GM21528 (cell line): Measurements from ENCODE around the gene DTNB.
"Not testable (repeated sequence)": the region's sequence is repeated elsewhere in the genome, so short reads cannot be mapped to it uniquely, and the experiment has no call there.

Experiments used
- ATAC-seq: cut with Tn5 transposase; IDR thresholded peaks from one replicate; pipeline ENCODE4 v1.9.1; 2021; ENCODE audit warnings: mild to moderate bottlenecking, moderate library complexity; ENCODE audit not compliant: unreplicated experiment, low FRiP score

The DTNB gene

GRCh38 chr2:25431604-25432003 is 241.8 kb downstream of the DTNB start:
- ATAC-seq: peak; percentile 46

- no peak for ATAC-seq
Observed at GRCh38 chr2:25430556-25430955, 242.8 kb downstream of the DTNB start.

DNA sequence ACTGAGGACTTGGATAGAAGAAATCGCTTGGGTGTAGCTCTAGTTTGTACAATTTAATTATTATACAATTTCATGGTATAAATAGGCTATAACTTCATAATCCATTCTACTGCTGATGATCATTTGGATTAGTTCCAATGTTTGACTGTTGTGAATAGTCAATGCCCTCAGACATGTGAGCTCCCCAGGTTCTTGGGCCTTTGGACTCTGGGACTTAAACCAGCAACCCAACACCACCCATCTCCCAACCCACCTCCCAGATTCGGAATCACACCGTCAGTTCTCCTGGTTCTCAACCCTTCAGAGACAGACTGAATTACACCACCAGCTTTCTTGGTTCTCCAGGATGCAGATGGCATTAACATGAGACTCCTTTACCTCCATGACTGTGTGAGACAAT is 247.1 kb downstream of the DTNB start:
- ATAC-seq: no peak

DNA sequence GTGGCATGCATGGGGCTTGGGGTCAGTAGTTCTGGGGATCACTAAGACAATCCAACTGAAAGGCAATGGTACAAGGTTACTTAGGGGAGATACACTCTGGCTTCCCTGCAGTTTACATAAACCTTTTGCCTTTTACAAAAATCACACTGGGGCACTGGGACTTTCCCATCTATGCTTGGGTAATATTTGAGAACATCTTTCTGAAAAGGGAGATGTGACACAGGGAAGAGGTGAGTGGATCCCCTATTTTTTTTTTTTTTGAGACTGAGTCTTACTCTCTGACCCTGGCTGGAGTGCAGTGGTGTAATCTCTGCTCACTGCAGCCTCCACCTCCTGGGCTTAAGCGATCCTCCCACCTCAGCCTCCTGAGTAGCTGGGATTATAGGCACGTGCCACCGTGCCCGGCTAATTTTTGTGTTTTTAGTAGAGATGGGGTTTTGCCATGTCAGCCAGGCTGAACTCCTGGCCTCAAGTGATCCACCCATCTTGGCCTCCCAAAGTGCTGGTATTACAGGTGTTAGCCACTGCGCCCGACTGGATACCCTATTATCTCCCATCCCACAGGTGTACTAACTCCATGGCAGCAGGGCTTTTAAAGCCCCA is 248.8 kb downstream of the DTNB start:
- no peak for ATAC-seq

GRCh38 chr2:25421820-25422411 is 251.5 kb downstream of the DTNB start:
- peak; percentile 29 for ATAC-seq

DNA sequence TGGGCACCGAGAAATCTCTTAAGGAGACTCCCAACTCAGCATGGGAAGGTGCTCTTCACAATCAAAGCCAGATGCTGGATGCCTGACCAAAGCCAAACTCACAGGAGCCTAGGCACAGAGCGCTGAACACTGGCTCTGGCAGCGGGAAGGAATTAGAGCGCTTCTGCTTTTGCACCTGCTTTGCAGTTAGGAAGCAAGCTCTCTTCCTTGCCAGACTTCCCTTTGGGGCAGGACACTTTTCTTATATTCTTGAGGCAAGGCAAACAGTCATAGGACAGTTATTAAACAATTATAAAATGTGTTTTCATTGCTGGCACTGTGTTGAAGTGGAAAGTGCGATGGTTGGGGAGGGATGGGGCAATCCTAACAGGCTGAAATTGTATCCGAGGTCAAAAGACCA is 252.1 kb downstream of the DTNB start:
- no peak for ATAC-seq

DNA sequence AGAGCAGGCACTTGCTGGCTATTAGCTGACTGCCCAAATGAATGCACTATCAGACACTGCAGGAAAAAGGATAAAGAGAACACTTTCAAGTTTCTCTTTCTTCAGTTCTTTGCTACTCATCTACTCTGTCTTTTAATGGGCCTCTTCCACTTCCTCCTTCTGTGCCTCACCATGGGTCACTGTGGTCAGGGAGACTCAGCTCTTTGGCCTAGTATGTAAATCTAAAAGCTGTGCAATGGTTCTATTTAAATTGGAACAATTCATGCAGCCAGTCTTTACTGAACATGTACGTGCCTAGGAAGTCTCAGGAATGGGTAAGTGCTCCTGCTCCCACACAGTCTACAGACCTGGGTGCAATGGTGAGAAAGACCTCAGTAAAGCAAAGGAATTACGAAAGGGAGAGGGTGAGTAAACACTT is 252.5 kb downstream of the DTNB start:
- ATAC-seq: no peak

DNA sequence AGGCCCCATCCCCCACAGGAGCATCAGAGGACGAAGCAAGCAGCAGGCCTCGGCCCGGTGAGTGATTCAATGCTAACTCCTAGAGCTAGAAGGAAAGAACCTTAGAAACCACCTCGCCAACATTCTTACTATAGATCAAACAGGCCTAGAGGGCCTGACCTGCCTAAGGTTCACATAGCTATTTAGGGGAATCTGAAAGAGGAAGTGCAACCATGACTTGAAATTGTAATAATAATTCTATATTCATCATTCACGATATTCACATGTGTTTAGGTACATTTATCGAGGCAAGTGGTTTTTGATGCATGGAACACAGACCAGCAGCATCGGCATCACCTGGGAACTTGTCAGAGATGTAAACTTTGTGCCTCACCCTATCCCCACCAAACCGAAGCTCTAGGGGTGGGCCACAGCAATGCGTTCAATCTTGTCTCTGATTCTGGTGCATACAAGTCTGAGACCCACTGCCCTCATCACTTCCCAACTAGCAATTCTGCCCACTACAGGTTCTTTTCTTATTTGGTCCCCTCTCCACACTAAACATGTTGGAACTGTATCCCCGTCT is 253.6 kb downstream of the DTNB start:
- ATAC-seq: peak; percentile 63

DNA sequence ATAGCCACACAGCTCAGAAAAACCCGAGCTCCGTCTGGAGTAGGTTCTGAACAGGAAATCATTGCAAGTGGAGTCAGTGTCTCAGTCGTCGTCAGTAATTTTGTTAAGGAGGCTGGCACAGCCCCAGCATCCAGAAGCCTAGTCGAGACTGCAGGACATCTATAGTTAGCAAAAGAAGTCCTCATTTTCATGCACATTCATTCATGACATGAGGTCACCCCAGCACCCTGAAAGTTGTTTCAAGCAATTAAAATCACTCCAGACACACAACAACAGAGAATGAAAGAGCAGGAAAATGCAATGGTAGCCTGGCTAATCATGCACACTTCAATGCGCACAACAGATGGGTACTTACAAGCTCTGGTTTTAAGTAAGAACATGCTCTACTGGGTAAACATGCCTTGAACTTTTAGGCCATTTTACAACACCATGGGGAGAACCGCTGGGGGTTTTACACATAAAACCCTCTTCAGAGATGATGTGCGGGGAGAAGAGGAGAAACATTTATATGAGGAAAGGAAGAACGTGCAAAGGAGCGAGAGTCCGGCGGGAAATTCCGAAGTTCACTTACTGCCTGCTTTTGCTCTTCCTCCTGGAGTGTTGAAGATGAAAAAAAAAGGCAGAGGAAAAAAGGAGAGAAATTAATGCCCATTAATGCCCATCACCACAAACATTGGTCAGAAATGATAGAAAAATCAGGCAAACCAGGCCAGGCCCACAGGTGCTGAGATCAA is 254.3 kb downstream of the DTNB start:
- ATAC-seq: peak; percentile 11

- ATAC-seq: no peak
Observed at GRCh38 chr2:25417715-25418369, 255.5 kb downstream of the DTNB start.

DNA sequence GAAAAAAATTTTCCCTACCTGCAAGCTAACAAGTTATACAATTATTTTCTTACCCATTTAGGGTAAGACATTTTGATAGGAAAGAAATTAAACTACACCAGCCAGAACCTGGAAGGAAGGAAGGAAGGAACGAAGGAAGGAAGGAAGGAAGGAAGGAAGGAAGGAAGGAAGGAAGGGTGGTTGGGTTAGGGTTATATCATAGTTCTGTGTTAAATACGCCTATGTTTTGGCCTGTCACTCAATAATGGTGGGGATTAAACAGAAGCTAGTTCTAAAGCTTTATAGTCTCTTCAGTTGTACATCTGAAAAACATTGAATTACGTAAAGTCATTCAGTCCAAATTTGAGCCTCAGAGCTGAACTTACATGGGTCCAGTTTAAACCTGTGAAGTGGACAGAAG is 256.7 kb downstream of the DTNB start:
- no peak for ATAC-seq

DNA sequence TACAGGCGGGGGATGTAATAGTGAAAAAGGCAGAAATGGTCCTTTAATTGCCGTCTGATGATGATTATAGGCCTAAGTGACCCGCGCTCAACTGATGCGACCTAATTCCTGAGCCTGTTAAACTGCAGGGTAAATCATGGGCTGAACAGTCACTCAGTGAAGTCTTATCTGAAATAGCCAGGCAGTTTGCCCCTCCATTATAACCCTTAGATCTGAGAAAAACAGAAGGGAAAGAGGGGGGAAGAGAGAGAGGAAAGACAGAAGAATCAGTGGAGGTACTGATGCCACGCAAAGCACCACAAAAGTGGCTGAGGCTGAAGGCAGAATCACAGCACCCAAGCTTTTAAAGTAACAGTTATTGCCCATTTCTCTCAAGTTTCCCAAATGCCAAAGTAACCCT is 258.6 kb downstream of the DTNB start:
- ATAC-seq: no peak

DNA sequence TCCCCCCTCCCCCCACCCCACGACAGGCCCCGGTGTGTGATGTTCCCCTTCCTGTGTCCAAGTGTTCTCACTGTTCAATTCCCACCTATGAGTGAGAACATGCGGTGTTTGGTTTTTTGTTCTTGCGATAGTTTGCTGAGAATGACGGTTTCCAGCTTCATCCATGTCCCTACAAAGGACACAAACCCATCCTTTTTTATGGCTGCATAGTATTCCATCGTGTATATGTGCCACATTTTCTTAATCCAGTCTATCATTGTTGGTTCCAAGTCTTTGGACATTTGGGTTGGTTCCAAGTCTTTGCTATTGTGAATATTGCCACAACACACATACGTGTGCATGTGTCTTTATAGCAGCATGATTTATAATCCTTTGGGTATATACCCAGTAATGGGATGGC is 260.0 kb downstream of the DTNB start:
- not testable (repeated sequence) for ATAC-seq

DNA sequence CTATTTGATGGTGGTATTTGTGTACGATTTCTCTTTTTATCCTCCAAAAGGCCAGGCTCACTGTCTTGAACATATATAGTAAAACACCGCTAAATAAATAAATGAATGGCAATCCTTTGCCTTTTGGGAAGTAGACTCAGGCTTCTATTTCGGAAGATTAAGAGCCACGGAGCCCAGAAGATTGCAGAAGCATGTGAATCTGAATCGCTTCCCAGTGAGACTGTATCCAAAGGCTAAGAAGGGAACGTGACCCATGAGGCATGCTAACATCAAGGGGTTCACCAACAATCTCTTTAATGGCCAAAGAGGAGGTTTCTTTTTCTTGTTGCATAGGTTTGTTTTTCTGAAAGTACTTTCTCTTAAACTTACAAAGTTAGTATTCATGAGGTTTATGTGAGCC is 261.6 kb downstream of the DTNB start:
- ATAC-seq: no peak

GRCh38 chr2:25411281-25411680 is 262.1 kb downstream of the DTNB start:
- ATAC-seq: no peak

DNA sequence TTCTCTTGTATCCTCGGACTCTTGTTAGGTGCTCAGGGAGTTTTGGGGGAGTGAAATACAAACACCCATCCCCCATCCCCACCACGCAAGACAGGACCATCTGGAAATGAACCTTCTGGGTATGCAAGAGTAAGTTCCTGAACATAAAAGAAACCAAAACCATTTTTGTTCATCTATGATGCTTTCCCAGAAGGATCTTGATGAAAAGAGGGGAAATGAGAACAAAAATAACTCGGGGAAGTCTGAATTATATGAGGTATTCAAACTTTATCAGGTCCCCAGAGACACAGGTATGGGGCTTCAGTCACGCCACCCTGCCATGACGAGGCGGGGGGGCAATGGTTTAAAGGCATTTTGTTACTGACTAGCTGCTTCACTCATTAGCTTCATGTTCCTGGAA is 263.0 kb downstream of the DTNB start:
- ATAC-seq: no peak

- no peak for ATAC-seq
Observed at GRCh38 chr2:25409468-25409867, 263.9 kb downstream of the DTNB start.

DNA sequence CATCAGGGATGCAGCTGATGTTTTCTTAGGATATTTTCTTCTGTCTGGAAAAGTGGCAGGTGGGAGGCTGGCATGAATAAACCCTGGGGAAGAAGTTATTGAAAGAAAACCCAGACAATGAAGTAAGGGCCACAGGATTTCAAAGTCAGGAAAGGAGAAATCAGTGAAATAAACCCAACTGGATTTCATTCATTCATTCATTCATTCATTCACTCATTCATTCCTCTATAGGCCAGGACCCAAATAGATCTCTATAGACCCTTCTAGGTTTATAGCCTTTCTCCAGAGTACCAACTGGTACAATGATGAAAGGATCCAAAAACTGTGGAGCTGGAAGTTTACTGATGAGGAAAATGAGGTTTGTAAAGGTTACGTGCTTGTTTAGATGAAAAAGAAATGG is 264.3 kb downstream of the DTNB start:
- ATAC-seq: no peak

- ATAC-seq: no peak
Observed at GRCh38 chr2:25405611-25406295, 267.6 kb downstream of the DTNB start.

- peak; percentile 67 for ATAC-seq
Observed at GRCh38 chr2:25403120-25403760, 270.1 kb downstream of the DTNB start.
